Kidney glomerular epithelial cell (primary cell): Measurements from ENCODE around the gene EPAS1.

Experiments used
- DNase-seq: peaks from one replicate; lab custom pipeline; 2025; lab: John Stamatoyannopoulos, UW

EPAS1 gene

GRCh38 chr2:46339676-46340459 lies 42.7 kb downstream of the EPAS1 start:
- DNase-seq, result no peak

DNA sequence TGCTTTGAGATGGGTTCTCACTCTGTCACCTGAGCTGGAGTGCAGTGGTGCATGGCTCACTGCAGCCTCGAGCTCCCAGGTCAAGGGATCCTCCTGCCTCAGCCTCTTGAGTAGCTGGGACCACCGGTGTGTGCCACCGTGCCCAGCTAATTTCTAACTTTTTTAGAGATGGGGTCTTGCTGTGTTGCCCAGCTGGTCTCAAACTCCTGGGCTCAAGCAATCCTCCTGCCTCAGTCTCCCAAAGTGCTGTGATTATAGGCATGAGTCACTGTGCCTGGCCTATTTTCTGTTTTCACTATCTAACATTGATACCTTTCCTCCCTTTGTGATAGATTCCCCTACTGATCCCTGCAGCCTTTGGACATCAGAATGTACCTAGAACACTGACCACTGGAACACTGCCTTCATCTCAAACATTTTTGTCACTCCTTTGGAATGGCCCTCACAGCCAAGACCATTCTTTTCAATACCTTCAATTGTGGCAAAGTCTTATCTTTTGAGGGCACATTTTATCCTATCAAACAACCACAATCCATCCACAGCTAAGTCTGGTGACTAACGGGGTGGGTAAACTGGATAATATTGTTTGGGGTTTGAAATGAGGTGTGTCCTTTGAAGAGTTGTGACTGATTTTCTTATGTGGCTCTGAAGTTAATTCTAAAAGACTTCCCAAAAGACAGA lies 43.7 kb downstream of the EPAS1 start:
- DNase-seq, result no peak

- DNase-seq, result no peak
Observed at GRCh38 chr2:46342566-46343315, 45.5 kb downstream of the EPAS1 start.

DNA sequence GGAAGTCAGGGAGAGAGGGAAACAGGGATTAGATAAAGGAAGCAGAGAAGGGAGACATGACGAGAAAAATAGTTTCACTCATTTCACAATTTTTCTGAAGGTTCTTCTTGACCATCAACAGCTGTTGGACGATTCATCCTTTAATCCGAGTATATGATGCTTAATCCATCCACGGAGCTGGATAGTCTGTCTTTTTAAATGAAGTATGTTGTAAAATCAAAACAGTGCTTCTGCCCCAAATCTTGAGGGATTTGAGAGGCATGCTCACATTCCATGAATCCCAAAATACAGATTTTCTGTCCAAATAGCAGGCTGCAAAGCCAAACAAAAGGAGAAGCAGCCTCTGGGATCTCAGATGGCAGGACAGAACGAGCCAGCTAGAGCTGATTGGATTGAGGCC lies 47.5 kb downstream of the EPAS1 start:
- no peak for DNase-seq

DNA sequence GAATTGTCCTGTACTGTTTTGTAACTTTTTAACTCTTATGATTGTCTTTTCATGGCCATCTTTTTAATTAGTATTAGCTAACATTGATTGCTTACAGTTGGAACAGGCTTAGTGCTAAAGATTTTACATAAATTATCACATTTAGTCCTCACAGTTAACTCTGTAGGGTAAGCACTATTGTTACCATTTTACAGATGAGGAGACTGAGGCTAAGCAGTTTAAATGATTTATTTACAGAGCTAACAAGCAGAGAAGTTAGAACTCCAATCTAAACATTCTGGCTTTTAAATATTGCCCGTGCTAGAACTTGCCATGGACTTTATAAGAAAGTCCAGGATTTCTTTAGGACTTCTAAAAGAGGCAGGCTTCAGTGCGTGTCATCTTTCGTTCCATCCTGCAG lies 48.6 kb downstream of the EPAS1 start:
- DNase-seq, result no peak

DNA sequence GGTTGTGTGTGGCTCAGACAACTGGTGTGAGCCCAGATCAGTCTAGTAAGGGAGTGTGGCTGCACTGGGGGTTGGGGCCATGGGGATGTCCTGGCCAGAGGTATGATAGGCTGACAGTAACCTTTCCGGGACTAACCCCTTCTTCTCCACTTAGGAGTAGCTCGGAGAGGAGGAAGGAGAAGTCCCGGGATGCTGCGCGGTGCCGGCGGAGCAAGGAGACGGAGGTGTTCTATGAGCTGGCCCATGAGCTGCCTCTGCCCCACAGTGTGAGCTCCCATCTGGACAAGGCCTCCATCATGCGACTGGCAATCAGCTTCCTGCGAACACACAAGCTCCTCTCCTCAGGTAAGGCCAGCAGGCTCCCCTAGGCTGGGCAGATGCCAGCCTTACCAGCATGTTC lies 49.5 kb downstream of the EPAS1 start:
- DNase-seq, result no peak

DNA sequence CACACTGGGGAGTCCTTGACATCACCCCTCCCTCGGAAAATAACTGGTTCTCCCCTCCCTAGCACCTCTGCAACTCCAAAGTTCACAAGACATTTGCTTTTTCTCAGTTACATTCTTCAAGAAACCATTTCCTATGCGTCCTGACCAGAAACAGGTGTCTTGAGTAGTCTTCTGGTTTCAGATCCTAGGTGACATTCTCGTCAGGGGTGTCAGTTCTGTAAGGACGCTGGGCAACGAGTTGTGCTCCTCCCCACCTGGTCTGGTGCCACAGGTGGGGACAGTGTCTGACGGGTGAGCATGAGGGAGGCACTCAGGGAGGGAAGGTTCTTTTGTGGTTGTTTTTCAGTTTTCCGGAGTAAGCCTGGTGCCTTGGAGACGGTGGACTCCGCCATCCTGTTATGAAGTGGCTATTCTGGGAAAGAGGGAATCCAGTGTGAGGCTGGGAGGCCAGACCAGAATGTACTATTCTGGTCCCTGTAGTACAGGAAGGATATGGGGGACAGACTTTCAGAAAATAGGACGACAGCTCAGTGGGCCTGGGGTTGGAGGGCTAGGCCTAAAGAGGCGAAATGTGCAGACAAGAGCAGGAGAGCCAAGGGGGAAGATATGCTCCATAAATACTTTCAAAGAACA lies 50.6 kb downstream of the EPAS1 start:
- no peak for DNase-seq

GRCh38 chr2:46349115-46349547 lies 51.9 kb downstream of the EPAS1 start:
- DNase-seq, result no peak

DNA sequence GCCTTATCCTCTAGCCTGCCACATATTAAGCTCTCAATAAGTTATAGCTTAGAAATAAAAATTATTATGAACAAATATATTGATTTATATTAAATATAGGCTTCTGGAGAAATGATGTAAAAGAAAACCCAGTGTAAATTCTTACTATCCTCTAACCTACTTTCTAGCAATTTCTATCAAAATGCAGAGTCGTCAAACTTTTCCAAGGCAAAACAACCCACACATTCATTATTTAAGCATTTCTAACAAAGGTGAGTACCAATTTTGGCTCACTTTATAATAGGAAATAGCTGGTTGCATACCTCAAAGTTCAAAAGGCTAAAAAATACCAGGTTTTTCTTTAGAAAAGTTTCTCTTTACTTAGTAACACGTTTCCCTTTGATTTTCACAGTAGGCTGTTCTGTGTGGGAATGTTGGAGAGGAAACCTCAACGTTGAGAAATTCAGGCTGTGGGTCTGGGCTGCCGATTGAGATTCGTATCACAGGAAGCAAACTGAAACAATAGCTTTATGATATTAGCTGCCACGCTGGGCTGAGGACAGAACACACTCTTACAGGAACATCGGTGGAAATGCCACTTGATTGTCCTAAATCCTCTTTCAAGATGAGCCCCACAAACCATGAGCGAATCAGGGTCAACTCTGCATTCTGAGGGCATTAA lies 53.0 kb downstream of the EPAS1 start:
- DNase-seq, result no peak

- no peak for DNase-seq
Observed at GRCh38 chr2:46351098-46351749, 54.0 kb downstream of the EPAS1 start.

DNA sequence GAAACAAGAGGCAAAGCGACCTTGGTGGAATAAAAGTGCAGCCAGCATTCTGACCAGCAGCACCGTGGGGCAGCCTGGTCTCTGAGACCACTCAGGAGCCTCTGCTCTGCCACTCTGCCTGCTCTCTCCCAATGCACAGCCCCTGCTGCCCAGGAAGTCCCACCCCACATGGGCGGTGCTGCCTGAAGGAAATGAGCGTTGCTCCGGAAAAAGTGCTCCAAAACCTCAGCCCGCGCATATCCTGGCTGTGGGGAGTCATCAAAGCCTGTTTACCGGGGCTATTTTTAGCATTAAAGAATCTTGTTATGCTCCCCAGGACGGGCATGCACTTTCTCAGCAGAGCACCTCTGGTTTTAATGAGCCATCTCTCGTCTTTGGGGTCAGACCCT lies 54.5 kb downstream of the EPAS1 start:
- no peak for DNase-seq

DNA sequence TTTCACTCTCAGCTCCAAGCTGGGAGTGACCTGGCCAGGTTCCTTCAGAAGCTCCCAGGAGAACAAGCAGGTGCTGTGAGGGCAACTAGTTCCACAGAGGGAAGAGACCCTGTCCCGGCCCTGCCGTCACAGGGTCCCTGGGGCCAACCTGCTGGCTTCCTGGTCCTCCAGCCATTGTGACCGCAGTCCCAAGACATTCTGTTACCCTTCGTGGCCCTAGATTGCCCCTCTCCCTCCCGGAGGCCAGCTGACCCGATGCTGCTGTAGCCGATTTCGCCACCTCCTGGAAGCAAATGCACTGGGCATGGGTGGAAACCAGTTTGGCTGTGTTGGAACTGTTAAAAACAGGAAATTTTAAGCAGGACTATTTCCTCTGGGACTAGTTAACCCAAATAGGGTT lies 55.4 kb downstream of the EPAS1 start:
- DNase-seq, result no peak

GRCh38 chr2:46353509-46353908 lies 56.3 kb downstream of the EPAS1 start:
- DNase-seq, result no peak

DNA sequence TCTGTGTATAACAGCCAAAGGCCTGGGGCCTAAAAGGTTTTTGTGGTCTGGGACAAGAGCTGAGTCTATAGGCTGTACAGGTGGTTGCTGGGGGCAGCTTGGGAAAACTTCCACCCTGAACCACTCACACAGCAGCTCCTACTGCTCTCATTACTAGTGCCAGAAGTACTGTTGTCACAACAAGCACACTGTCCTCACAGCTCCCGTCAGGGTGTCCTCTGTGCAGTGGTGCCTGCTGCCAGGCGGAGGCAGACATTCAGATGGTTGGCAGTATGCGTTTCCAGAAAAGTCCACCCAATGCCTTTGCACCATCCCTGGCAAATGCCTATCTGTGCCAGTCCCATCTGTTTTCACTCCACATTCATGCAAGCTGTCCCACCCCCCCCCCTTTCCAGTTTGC lies 58.5 kb downstream of the EPAS1 start:
- DNase-seq, result no peak

DNA sequence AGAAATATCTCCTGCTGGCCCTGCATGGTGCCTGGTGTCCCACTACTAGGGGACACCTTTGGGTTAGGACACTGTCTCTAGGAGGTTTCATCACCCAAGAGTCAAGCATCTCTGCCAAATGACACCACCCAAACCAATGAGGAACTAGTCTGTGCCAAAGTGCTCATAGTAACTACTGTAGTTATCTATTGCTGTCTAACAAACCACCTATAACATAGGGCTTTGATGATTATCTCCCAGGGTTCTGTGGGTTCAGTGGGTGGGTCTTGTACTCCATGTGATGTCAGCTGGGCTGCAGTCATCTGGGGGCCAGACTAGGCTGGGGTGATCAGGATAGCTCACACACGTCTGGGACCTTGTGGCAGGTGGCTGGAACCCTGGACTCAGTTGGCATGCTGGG lies 59.8 kb downstream of the EPAS1 start:
- DNase-seq, result no peak

- no peak for DNase-seq
Observed at GRCh38 chr2:46358713-46359112, 61.5 kb downstream of the EPAS1 start.

- no peak for DNase-seq
Observed at GRCh38 chr2:46360303-46360702, 63.1 kb downstream of the EPAS1 start.

GRCh38 chr2:46361920-46362666 lies 64.9 kb downstream of the EPAS1 start:
- DNase-seq, result no peak

- DNase-seq, result no peak
Observed at GRCh38 chr2:46362667-46363012, 65.4 kb downstream of the EPAS1 start.

GRCh38 chr2:46363535-46364170 lies 66.4 kb downstream of the EPAS1 start:
- no peak for DNase-seq
